OCI-LY3 (cell line): Measurements from ENCODE around the gene PCDHGB5.

ENCODE experiments used
- CTCF ChIP-seq: fragments of 200-600, 300-600 bp; sonication (generic); IDR thresholded peaks from 2 replicates; pipeline ENCODE4 v1.5.1; 2014; ENCODE audit warnings: antibody characterized with exemption, low read length, low read depth
- EZH2phosphoT487 ChIP-seq: fragments of 200-600 bp; shearing (Covaris generic); IDR thresholded peaks from 2 replicates; pipeline ENCODE4 v1.6.1; 2018; ENCODE audit warnings: antibody characterized with exemption, mixed run types, low read depth

- TF ChIP-seq CTCF: no peak
- TF ChIP-seq EZH2phosphoT487: no peak
These were observed 42.1 kb upstream of the PCDHGB5 start for GRCh38 chr5:141355641-141356040.
